ENCODE data around the gene CPOX.

CPOX gene

DNA sequence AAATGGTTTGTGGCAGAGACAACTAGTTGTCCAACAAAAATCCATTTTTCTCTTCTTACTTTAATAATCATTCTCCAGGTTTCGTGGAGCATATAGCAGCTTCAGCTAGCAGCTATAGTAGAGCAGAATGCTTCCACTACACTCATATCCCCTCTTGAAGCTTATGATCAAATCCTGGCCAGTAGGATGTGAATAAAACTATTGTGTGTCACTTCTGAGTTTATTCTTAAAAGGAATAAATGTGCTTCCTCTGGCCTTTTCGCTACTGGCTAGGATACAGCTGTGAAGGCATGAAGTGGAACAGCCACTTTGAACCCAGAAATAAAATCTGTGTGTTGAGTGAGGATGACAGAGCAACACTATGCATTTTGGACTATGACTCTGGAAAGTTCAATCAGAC is 7.8 kb upstream of the CPOX start:
- H3K4me3 ChIP-seq (ENCODE audit: low read depth, low read length) = no peak overlapping the region
- TF ChIP-seq CTCF (IDR thresholded peaks at IDR 0.05; ENCODE audit: low read depth, low read length) = no peak

GRCh38 chr3:98600412-98601095 is 7.1 kb upstream of the CPOX start:
- no peak for TF ChIP-seq CTCF (IDR thresholded peaks at IDR 0.05; ENCODE audit: low read depth, low read length)

GRCh38 chr3:98599647-98600411 is 6.4 kb upstream of the CPOX start:
- no peak overlapping the region for H3K4me3 ChIP-seq (ENCODE audit: low read depth, low read length)
- TF ChIP-seq CTCF (IDR thresholded peaks at IDR 0.05; ENCODE audit: low read depth, low read length) = no peak

More at GRCh38 chr3:98600412-98601095, 7.1 kb upstream of the CPOX start:
- no peak overlapping the region for H3K4me3 ChIP-seq (ENCODE audit: low read depth, low read length)

GRCh38 chr3:98598492-98598891 is 5.1 kb upstream of the CPOX start:
- TF ChIP-seq CTCF (IDR thresholded peaks at IDR 0.05; ENCODE audit: low read depth, low read length) = no peak
- H3K4me3 ChIP-seq (ENCODE audit: low read depth, low read length) = no peak overlapping the region

DNA sequence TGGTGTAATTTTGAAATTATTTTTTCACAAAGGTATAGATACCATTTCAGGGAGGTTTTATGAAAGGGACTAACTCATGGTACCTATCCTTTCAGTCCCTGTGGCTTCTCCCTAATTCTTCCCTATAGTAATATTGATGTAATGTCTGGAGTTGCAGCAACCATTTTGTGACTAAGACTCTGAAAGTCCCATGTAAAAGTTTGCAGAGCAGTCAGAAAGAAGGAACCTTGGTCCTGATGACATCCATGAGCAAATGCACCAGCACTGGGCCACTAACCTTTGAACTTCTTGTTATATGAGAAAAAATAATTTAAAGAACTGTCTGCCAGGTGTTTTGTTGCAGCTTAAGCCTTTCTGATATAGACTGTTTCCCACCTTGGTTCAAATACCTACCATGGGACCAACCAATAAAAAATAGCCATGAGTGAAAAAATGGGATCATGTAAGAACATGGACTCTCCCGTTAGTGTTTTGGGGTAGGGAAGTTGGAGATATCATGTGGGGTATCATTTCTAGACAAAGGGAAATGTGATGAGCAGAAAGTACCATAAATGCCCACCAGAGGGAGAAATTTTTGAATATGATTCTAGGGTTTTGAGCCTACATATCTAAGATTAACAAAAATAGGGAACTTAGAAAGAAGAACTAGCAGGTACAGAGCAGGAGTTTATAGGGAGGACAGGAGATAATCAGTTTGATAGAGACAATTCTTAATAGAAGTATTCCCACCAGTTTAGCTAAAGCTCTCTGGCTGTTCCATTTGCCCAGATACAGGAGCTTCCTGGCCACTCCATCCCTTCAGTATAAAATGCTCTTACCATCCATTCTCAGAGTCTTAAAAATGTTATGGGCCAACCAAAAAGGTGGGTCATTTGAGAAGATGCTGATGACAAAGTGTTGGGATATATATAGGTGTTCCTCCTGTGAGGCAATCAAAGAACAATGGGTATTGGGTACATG is 3.4 kb upstream of the CPOX start:
- TF ChIP-seq CTCF (IDR thresholded peaks at IDR 0.05; ENCODE audit: low read depth, low read length) = peak; percentile 38; the same call in 1 of the 2 replicates
- no peak overlapping the region for H3K4me3 ChIP-seq (ENCODE audit: low read depth, low read length)

DNA sequence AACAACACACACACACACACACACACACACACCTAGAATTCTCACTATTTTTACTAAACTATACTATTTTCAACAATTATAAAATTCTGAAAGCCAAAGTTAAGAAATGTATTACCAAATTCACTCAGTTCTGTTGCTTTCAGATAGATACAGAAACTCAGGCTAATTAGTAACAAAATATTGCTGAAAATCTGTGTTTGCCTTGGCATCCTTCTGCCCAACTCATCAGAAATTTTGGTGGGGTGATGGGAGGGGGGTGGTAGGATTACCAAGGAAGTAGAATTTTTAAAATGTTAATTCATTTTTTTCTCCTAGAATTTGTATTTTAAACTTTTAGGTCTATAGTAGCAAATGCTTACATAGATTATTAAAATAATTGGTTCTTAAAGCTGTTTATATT is 2.7 kb upstream of the CPOX start:
- no peak for TF ChIP-seq CTCF (IDR thresholded peaks at IDR 0.05; ENCODE audit: low read depth, low read length)
- no peak overlapping the region for H3K4me3 ChIP-seq (ENCODE audit: low read depth, low read length)
